IPS-15b (cell line): ENCODE results near the gene CDC123.

ENCODE experiments used
- H3K27me3 ChIP-seq: one replicate; pipeline ENCODE4 v1.6.1; 2013; ENCODE audit warnings: low read length; ENCODE audit not compliant: control insufficient read depth, insufficient read depth
- H3K36me3 ChIP-seq: one replicate; pipeline ENCODE4 v1.6.1; 2013; ENCODE audit warnings: low read length; ENCODE audit not compliant: control insufficient read depth, insufficient read depth
- H3K4me1 ChIP-seq: one replicate; pipeline ENCODE4 v1.6.1; 2013; ENCODE audit warnings: mild to moderate bottlenecking, low read length; ENCODE audit not compliant: control insufficient read depth, insufficient read depth
- H3K4me3 ChIP-seq: one replicate; pipeline ENCODE4 v1.5.1; 2013; ENCODE audit warnings: low read depth, low read length
- H3K9ac ChIP-seq: one replicate; pipeline ENCODE4 v1.6.1; 2013; ENCODE audit warnings: low read depth, mild to moderate bottlenecking, low read length
- H3K9me3 ChIP-seq: one replicate; pipeline ENCODE4 v1.6.1; 2013; ENCODE audit warnings: mild to moderate bottlenecking, low read length; ENCODE audit not compliant: control insufficient read depth, insufficient read depth

Gene CDC123

GRCh38 chr10:12177642-12178041 is 18.3 kb upstream of the CDC123 start:
- Histone ChIP-seq H3K4me3 (no peak overlapping the region), H3K4me1 (peaks cover 17% of the 10 kb centered on the region), H3K27me3 (no peaks in the 10 kb centered on the region), H3K9me3 (no peaks in the 10 kb centered on the region), H3K36me3 (peaks cover 21% of the 10 kb centered on the region), H3K9ac (no peak overlapping the region)

GRCh38 chr10:12179606-12180170 is 16.3 kb upstream of the CDC123 start:
- Histone ChIP-seq H3K4me3 (no peak overlapping the region), H3K9me3 (no peaks in the 10 kb centered on the region), H3K4me1 (peaks cover 17% of the 10 kb centered on the region), H3K27me3 (no peaks in the 10 kb centered on the region), H3K36me3 (peaks cover 7% of the 10 kb centered on the region), H3K9ac (no peak overlapping the region)

GRCh38 chr10:12180221-12180974 is 15.6 kb upstream of the CDC123 start:
- Histone ChIP-seq H3K9me3 (no peaks in the 10 kb centered on the region), H3K27me3 (no peaks in the 10 kb centered on the region), H3K4me1 (peaks cover 17% of the 10 kb centered on the region), H3K9ac (no peak overlapping the region), H3K4me3 (no peak overlapping the region), H3K36me3 (peaks cover 6% of the 10 kb centered on the region)

GRCh38 chr10:12181065-12181775 is 14.8 kb upstream of the CDC123 start:
- Histone ChIP-seq H3K9me3 (no peaks in the 10 kb centered on the region), H3K9ac (no peak overlapping the region), H3K4me1 (peaks cover 17% of the 10 kb centered on the region), H3K27me3 (no peaks in the 10 kb centered on the region), H3K36me3 (peaks cover 9% of the 10 kb centered on the region), H3K4me3 (no peak overlapping the region)

- H3K9me3 ChIP-seq, result no peaks in the 10 kb centered on the region
- no peak overlapping the region for H3K4me3 ChIP-seq
- H3K9ac ChIP-seq, result no peak overlapping the region
- H3K27me3 ChIP-seq, result no peaks in the 10 kb centered on the region
- peaks cover 19% of the 10 kb centered on the region for H3K4me1 ChIP-seq
- peaks cover 11% of the 10 kb centered on the region for H3K36me3 ChIP-seq
Measured at GRCh38 chr10:12184165-12184564, 11.8 kb upstream of the CDC123 start.

- Histone ChIP-seq H3K4me3 (no peak overlapping the region), H3K9ac (no peak overlapping the region), H3K9me3 (no peaks in the 10 kb centered on the region), H3K4me1 (peaks cover 6% of the 10 kb centered on the region), H3K27me3 (no peaks in the 10 kb centered on the region), H3K36me3 (peaks cover 7% of the 10 kb centered on the region)
Measured at GRCh38 chr10:12186323-12186722, 9.7 kb upstream of the CDC123 start.

GRCh38 chr10:12187321-12187905 is 8.6 kb upstream of the CDC123 start:
- H3K9me3 ChIP-seq, result no peaks in the 10 kb centered on the region
- H3K36me3 ChIP-seq, result peaks cover 7% of the 10 kb centered on the region
- H3K4me1 ChIP-seq, result peaks cover 5% of the 10 kb centered on the region
- no peak overlapping the region for H3K9ac ChIP-seq
- no peaks in the 10 kb centered on the region for H3K27me3 ChIP-seq
- H3K4me3 ChIP-seq, result no peak overlapping the region

- H3K4me1 ChIP-seq, result peaks cover 5% of the 10 kb centered on the region
- no peak overlapping the region for H3K9ac ChIP-seq
- H3K9me3 ChIP-seq, result no peaks in the 10 kb centered on the region
- no peak overlapping the region for H3K4me3 ChIP-seq
- peaks cover 7% of the 10 kb centered on the region for H3K36me3 ChIP-seq
- H3K27me3 ChIP-seq, result no peaks in the 10 kb centered on the region
Measured at GRCh38 chr10:12188656-12189055, 7.3 kb upstream of the CDC123 start.

GRCh38 chr10:12189426-12189825 is 6.6 kb upstream of the CDC123 start:
- Histone ChIP-seq H3K4me1 (peaks cover 5% of the 10 kb centered on the region), H3K9ac (no peak overlapping the region), H3K27me3 (no peaks in the 10 kb centered on the region), H3K4me3 (no peak overlapping the region), H3K9me3 (no peaks in the 10 kb centered on the region), H3K36me3 (peaks cover 7% of the 10 kb centered on the region)

- no peak overlapping the region for H3K9ac ChIP-seq
Measured at GRCh38 chr10:12191715-12192114, 4.3 kb upstream of the CDC123 start.

GRCh38 chr10:12193193-12193592 is 2.8 kb upstream of the CDC123 start:
- peaks cover 1% of the 10 kb centered on the region for H3K36me3 ChIP-seq
- no peak overlapping the region for H3K9ac ChIP-seq
- no peaks in the 10 kb centered on the region for H3K9me3 ChIP-seq
- H3K4me1 ChIP-seq, result peaks cover 5% of the 10 kb centered on the region
- H3K4me3 ChIP-seq, result no peak overlapping the region
- H3K27me3 ChIP-seq, result no peaks in the 10 kb centered on the region

More at GRCh38 chr10:12191715-12192114, 4.3 kb upstream of the CDC123 start:
- peaks cover 2% of the 10 kb centered on the region for H3K36me3 ChIP-seq
- no peaks in the 10 kb centered on the region for H3K9me3 ChIP-seq
- no peak overlapping the region for H3K4me3 ChIP-seq
- H3K27me3 ChIP-seq, result no peaks in the 10 kb centered on the region
- H3K4me1 ChIP-seq, result peaks cover 5% of the 10 kb centered on the region
